ENCODE results near the gene TMEM181. TPM values are rescaled to one million over a fixed set of nuclear protein-coding genes. Genes with fewer than 3 reads are reported as not detected.

TMEM181 gene
- total RNA-seq, 1 donor from 2014 or later: 46.6 TPM

DNA sequence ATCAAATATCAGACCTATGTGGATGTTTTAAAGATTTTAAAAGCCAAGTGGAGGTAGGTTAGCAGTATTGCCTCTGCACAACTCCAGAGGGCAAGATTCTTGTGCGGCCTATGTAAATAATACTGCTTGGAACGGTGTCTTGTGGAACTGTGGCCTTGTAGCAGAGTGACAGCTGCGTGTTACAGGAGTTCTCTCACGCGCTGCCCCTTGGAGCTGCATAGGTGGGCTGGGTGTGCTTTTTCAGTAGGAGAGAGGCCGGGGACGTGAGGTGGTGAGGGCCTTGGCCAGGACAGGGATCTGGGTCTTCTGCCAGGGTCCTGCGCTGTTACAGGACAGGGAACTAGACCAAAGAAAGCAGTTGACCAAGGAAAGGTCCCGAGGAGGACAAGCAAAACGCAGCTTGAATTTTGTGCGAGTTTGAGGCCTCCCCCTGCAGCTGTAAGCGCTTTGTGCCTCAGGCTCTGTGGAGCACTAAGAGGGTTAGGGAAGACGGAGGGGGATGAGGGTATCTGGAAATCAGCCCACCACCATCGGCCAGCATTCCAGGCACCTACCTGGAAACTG, 1.5 kb downstream of the TMEM181 start:
- DNase-seq (ENCODE audit: extremely low read depth, low read depth, low spot score): no peak

DNA sequence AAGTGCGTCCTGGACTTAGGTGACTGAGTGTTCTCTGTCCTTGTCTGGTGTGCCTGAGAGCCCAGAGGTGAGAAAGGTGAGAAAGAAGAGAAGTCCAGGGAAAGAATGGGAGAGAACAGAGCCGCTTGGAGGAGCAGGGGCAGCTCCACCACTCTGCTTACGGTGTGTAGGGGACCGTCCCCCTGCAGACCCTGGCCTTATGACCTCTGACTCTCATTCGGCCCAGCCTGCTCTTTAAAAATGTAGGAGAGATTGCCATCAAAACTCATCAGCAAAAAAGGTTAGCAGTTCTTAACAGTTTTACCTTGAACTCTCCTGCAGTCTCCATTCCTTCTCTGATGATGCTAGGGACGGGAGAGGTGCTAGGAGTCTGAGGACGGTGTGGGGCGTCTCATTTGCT, 2.0 kb downstream of the TMEM181 start:
- no peak for DNase-seq (ENCODE audit: extremely low read depth, low read depth, low spot score)

DNA sequence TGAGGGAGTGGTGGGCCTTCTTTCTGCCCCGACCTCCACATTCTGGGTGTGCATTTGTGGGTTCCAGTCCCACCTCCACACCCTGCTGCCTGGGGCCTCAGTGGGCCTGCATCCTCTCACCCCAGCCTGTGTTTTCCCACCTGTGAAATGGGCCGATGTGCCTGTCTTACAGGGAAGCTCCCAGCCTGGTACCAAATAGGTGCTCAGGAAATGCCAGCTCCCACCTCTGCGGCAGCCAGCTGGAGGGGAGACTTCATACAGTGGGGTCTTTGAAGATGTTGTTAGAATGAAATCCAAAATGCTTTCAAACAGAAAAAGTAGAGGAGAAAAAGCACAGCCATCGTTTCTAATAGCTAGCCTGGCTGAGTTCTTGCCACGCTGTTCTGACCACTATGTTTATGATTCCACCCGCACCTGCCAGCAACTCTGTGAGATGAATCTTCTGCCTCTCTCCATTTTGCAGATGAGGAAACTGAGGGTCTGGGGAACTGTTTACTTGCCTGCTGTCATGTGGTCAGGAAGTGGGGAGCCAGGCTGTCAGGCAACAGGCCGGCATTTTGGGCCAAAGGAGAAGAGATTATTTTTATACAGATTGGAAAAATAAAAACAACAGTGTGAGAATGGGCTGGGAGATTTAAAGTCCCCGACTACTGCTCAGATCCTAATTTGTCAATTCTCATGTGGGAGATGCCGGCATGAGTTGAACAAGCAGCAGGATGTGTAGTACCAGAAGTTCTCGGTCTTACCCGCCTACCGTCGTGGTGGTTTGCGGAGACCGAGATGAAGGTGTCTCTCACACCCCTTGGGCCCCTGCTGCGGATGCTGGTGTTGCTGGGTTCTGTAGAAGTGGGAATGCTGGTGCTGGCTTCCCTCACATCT, 4.6 kb downstream of the TMEM181 start:
- no peak for DNase-seq (ENCODE audit: extremely low read depth, low read depth, low spot score)

DNA sequence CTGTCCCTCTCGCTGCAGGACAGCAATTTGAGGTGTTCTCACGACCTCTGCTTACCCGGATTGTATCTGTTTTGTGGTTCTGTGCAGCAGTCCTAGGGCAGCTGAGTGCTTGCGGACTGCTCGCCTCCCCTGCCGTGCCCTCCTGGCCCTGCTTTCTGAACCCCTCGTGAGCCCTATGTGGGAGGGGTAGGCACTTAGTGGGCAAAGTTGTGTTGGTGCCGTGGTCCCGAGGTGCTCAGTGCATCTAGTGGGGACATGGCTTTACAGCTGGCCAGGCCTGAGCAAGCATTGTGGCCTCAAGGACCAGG, 5.2 kb downstream of the TMEM181 start:
- DNase-seq (ENCODE audit: extremely low read depth, low read depth, low spot score): no peak

DNA sequence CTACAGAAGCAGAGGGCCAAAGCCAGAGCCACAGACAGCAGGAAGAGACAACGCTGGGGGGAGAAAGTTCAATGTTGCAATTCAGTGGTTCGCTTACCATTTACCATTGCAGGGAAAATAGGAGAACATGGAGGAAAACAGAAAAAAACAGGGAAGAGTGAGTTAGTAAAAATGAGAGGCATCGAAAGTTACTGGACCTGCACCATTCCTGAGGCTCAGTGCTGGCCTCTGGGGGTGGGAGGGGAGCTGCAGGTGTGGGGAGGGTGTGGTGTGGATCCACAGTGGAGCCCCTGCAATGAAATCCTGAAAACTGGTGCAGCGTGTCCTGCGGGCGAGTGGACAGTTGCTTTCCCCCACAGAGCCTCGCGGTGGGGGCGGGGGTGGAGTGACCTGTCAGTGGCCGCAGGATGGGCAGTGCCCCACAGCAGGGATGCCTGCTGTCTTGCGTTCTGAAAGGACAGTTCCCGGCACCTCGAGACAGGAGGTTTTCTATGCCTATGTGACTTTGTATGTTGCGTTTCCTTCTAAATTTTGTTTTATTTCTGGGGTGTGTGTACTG, 5.7 kb downstream of the TMEM181 start:
- no peak for DNase-seq (ENCODE audit: extremely low read depth, low read depth, low spot score)

DNA sequence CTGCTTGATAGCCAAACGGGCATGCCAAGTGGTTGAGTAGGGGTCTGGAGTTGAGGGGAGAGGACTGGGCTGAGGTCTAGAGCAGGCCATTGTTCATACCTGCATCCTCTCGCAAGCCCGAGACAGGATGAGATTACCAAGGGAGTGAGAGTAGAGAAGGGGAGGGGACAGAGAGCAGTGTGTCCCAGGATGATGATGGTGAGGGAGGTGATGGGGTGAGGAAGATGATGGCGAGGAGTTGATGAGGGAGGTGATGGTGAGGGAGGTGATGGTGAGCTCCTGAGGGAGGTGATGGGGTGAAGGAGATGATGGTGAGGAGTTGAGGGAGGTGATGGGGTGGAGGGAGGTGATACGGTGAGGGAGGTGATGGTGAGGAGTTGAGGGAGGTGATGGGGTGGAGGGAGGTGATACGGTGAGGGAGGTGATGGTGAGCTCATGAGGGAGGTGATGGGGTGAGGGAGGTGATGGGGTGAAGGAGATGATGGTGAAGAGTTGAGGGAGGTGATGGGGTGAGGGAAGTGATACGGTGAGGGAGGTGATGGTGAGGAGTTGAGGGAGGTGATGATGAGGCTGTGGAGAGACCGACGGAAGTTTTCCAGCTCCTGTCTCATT, 6.4 kb downstream of the TMEM181 start:
- no peak for DNase-seq (ENCODE audit: extremely low read depth, low read depth, low spot score)

DNA sequence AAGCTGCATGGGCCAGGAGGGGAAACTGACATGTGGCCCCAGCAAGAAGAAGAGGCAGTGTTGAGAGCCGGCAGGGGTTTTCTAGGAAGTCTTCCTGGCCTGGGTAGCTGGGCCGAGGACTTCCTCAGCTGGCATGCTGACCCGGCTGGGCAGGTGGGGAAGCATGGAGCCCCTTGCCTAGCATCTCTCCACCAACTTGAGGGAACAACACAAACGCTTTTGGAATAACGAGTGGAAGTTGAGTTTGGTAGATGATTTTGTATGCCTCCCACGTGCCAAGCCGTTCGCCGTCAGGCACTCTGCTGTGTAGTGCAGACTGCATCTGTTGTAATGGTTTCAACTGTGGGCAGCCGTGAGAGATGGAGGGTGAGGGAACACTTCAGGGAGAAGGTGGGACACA, 7.3 kb downstream of the TMEM181 start:
- DNase-seq (ENCODE audit: extremely low read depth, low read depth, low spot score): no peak

DNA sequence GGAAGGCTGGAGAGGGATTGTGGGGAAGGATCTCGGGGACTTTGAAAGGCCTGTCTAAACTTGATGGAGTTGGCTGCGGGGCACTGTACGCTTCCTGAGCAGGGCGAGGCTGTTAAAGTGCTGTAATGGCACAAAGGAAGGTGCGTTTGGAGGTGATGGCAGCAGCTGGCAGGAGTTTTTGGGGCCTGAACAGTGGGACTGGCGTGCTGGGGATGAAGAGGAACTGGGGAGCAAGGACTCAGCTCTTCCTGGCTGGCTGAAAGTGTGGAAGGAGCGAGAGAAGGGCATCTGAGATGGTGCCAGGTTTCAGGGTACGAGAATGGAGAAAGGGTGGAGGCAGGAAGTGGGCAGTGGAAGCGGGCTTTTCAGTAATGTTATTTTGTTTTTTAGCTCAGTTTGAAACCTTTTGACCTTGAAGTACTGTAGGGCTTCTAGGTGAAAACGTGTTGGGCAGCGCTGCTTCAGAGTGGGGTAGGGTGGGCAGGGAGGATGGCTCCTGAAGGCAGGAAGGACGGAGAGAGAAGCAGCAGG, 8.0 kb downstream of the TMEM181 start:
- DNase-seq (ENCODE audit: extremely low read depth, low read depth, low spot score): no peak

DNA sequence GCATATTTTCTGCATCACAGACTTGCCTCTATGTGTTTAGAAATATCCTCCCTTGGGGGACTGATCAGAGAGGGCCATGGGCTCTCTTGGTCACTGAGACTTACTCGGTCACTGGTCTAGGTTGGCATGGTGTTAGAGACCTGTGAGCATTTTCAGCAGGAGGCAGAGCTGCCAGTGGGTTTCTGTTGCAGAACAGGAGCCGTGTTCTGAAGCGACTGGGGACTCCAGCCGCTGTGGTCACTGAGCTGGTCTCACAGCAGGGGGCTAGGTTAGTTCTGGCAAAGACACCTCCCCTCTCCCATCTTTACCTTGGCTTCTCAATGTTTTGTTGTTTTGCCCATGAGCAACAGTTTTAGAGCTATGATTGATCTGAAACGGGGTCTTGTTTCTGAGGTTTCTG, 8.7 kb downstream of the TMEM181 start:
- DNase-seq (ENCODE audit: extremely low read depth, low read depth, low spot score): no peak

DNA sequence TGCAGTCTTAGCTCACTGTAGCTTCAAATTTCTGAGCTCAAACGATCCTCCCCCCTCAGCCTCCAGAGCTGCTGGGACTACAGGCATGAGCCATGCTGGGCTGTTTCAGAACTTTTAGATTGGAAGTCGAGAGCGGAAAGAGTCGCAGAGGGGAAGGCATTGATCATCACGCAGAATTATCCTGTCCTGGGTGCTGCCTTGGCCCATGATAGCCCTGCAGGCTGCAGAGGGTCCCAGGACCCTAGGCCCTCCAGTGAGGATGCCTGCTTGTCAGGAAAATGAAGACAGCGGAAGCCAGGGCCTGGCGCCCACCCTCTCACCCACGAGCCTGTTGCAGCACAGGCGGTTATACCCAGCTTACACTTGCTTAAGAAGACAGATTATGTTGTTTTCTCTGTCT, 9.1 kb downstream of the TMEM181 start:
- DNase-seq (ENCODE audit: extremely low read depth, low read depth, low spot score): no peak

DNA sequence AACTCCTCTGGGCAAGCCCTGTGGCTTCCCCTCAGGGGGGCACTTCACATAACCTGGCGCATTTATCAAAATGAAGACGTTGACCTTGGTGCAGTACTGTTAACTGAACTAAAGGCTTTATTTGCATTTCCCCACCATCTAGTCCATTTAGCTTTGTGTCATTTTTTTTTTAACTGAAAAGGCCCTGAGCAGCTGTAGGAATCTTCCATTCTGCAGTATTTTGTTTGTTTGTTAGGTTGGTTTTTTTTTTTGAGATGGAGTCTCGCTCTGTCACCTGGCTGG, 10.7 kb downstream of the TMEM181 start:
- DNase-seq (ENCODE audit: extremely low read depth, low read depth, low spot score): no peak

DNA sequence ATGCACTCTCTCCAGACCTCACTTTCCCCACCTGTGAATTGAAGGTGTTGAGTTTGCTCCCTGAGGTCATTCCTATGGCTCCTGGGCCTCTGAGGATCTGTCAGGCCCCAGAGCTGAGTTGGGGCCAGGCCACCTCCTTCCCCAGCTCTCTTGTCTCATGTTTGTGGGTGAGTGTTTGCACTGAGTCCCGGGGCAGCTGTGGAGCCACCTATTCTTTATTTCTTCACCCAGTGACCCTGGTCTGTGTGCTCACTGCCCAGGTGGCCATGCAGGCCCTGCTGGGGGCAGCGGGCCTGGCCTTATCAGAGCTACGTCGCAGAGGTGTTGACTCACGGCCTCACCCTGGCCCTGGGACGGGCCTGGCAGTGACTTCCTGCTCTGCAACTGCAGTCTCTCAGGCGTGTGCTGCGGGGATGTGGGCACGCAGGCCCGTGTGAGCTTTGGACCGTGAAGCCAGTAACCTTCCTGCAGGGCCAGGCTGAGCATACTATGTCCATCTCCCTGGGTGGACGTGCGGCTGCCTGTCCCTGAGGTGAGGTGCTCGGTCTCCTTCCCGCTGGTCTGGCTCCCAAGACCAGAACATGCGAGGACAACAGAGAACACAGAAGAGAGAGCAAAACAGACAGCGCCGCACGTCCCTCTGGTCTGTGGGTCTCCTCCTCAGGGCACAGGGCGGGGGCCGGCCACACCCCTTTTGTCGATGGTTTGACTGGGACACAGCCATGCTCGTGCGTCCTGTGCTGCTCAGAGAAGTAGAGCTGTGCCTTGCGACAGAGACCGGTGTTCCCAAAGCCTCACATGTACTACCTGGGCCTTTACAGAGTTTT, 12.1 kb downstream of the TMEM181 start:
- no peak for DNase-seq (ENCODE audit: extremely low read depth, low read depth, low spot score)

DNA sequence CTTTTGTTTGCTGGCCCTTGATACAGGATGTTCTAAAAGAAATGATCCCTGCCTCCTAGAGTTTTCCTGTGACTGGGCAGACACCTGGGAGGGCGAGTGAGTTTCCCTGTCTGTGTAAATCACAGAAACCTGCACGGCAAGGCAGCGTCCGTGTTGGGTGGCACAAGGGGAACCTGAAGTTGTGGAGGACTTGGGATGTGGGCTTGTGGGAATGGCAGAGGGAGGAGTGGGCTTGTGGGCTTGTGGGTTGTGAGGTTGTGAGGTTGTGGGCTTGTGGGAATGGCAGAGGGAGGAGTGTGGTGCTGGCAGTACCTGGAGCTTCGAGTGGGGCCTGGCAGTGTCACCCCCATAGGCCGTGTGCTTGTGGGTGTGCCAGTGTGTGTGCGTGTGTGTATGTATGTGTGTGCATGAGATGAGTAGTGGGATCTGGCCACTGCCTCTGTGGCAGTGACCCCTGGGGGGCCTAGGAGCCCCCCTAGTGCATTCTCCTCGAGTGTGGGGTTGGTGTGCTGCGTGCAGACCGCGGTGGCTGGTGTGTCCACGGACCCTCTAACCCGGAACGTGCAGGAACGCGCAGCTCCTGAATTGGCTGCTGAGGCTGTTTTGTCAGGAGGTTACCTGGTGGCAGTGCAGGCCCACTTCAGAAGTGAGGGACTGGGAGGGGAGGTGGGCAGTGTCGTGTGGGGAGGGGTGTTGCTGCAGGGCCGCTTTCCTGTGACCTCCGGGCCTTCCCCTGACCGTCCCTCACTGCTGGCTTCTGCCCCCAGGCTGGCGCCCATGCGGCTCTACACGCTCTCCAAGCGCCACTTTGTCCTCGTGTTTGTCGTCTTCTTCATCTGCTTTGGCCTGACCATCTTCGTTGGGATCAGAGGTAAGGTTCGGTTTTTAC, 13.0 kb downstream of the TMEM181 start:
- DNase-seq (ENCODE audit: extremely low read depth, low read depth, low spot score): no peak

DNA sequence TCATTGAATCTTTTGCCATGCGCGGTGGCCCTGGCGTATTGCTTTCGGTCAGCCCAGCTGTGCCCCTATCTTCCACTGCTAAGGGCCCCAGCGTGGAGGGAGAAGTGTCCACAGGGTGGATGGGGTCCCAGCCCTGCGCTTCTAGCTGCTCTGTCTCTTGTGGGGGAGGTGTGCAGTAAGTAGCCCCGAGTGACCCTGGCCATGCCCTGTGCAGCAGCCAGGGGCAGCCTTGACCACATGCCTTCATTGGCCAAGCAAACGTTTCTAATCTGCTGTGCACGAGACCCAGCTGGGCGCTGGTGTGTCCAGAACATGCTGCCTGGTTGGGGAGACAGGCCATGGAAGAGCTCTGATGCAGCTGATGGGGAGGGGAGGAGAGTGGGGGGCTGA, 13.6 kb downstream of the TMEM181 start:
- no peak for DNase-seq (ENCODE audit: extremely low read depth, low read depth, low spot score)

DNA sequence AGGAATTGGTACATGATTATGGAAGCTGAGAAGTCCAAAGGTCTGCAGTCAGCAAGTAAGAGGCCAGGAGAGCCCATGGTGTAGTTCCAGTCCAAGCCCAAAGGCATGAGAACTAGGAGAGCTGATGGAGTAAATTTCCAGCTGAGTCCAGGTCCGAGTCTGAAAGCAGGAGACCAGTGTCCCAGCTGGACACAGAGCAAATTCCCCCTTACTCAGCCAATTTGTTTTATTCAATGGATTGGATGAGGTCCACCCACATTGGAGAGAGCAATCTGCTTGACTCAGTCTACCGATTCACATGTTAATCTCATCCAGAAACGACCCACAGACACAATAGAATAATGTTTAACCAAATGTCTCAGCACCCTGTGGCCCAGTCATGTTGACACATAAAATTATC, 14.9 kb downstream of the TMEM181 start:
- no peak for DNase-seq (ENCODE audit: extremely low read depth, low read depth, low spot score)

DNA sequence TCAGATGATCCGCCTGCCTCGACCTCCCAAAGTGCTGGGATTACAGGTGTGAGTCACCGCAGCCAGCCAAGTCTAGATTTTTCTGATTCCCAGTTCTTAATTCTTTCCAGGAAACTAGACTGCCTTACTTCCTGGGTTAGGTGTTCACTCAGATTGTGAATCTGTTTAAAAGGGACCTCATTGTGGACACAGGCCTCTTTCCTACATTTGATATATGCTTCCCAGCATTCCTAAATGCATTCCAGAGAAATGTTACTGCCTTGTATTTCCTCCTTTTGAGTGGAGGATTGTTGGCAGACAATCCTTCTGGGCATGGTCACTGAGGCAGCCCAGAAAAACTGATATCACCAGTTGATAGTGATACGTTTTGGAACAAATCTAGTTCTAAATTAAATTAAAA, 15.7 kb downstream of the TMEM181 start:
- no peak for DNase-seq (ENCODE audit: extremely low read depth, low read depth, low spot score)

DNA sequence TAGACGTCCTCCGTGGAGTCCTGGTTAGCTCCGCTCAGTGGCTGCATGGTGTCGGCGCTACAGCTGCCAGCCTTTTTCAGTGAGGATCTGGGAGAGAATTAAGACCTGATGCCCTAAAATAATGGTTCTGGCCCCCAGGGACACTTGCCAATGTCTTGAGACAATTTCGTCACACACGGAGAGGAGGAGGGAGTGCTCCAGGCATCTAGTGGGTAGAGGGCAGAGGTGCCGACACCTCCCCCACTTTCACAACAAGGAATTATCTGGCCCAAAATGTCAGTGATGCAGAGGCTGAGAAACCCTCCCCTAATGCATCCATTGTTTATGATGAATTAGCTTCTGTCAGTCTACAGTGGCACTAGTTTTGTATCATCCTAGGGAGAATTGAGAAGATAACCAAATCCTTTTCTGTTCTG, 24.4 kb downstream of the TMEM181 start:
- no peak for DNase-seq (ENCODE audit: extremely low read depth, low read depth, low spot score)

DNA sequence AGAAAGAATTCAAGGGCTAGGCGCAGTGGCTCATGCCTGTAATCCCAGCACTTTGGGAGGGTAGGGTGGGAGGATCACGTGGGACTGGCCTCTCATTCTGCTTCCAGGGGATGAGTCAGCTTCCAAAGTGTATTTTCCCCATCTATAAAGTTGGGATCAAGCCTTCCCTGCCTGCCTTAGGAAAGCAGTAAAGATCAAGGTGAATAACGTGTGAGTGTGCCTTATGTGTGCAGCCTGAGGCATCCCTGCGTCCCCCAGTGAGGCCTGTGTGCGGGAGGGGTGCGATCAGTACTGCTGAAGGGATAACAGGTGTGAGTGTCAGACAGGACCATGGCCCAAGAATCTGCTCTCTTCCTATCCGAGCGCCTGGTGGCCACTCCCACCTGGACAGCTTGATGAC, 26.8 kb downstream of the TMEM181 start:
- DNase-seq (ENCODE audit: extremely low read depth, low read depth, low spot score): no peak

DNA sequence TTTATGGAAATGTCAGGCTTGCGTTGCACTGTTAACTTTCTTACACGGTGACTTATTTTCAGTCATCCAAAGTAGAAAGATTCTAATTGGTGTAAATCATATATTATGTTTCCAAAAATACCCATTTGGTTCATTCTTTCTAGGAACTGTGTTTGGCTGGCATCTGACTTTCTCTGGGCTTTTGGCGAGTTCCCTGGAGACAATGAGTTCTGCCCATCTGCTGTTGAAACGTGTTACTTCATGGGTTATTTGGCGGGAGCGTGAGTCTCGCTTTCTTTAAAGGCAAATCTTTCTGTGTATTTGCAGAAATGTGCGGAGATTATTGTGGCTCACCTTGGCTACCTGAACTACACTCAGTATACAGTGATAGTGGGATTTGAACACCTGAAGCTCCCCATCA, 29.5 kb downstream of the TMEM181 start:
- DNase-seq (ENCODE audit: extremely low read depth, low read depth, low spot score): no peak

DNA sequence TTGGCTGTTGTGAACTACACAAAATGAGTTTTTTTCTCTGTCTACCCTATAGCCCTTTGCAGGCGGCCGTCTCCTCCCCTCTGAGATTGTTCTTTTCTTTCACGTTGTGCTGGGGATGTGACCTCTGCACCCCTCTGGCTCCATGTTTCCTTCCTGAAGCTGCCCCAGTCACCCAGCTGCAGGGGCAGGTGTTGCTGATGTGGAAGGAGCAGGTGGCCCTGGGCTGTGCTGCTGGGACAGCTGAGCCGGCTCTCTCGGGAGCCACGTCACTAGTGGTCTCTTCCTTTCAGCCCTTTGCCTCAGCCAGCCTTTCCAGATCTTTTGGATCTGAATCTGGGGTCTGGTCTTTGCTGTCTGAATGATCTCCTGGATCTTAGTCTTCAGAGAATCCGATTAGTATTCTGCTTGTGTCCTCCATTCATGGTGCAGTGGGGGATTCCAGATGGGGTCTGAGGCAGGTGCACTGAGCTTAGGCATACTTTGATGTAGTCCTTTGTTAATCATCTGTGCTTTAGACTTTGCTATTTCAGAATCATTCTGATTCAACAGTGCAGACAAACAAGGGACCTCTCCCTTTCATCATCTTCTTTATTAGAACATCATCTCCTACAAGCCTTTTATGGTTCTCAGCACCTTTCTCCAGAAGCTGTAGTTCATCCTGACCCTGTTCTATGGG, 31.4 kb downstream of the TMEM181 start:
- no peak for DNase-seq (ENCODE audit: extremely low read depth, low read depth, low spot score)
